Measurements from ENCODE around the gene ZPLD1.

ZPLD1 gene
- 0 reads per million in 2 experiments for total RNA-seq

GRCh38 chr3:102434715-102435114 is at the start of gene ZPLD1:
Gene ZPLD1, plus strand, starts transcription at chr3:102435015. Its CDS starts 3,473 bp downstream, at chr3:102438488.
- no peak for DNase-seq (ENCODE audit: low read depth)

GRCh38 chr3:102390171-102390864 is 44.5 kb upstream of the ZPLD1 start:
- DNase-seq (ENCODE audit: low read depth) = no peak

GRCh38 chr3:102390916-102391315 is 43.9 kb upstream of the ZPLD1 start:
- no peak for DNase-seq (ENCODE audit: low read depth)

GRCh38 chr3:102391491-102391890 is 43.3 kb upstream of the ZPLD1 start:
- no peak for DNase-seq (ENCODE audit: low read depth)

GRCh38 chr3:102394517-102394916 is 40.3 kb upstream of the ZPLD1 start:
- DNase-seq (ENCODE audit: low read depth) = no peak

GRCh38 chr3:102398176-102398575 is 36.6 kb upstream of the ZPLD1 start:
- no peak for DNase-seq (ENCODE audit: low read depth)

GRCh38 chr3:102398666-102399065 is 36.1 kb upstream of the ZPLD1 start:
- DNase-seq (ENCODE audit: low read depth) = no peak

GRCh38 chr3:102400142-102400541 is 34.7 kb upstream of the ZPLD1 start:
- no peak for DNase-seq (ENCODE audit: low read depth)

GRCh38 chr3:102400766-102401165 is 34.0 kb upstream of the ZPLD1 start:
- DNase-seq (ENCODE audit: low read depth) = no peak

- DNase-seq (ENCODE audit: low read depth) = no peak
These were observed 24.2 kb upstream of the ZPLD1 start for GRCh38 chr3:102410616-102411015.

GRCh38 chr3:102415553-102415952 is 19.3 kb upstream of the ZPLD1 start:
- DNase-seq (ENCODE audit: low read depth) = no peak

GRCh38 chr3:102419786-102420185 is 15.0 kb upstream of the ZPLD1 start:
- DNase-seq (ENCODE audit: low read depth) = no peak

- no peak for DNase-seq (ENCODE audit: low read depth)
These were observed 7.0 kb downstream of the ZPLD1 start for GRCh38 chr3:102441832-102442231.

GRCh38 chr3:102443021-102443420 is 8.2 kb downstream of the ZPLD1 start:
- no peak for DNase-seq (ENCODE audit: low read depth)

- no peak for DNase-seq (ENCODE audit: low read depth)
These were observed 9.3 kb downstream of the ZPLD1 start for GRCh38 chr3:102444101-102444500.

GRCh38 chr3:102447272-102447671 is 12.5 kb downstream of the ZPLD1 start:
- no peak for DNase-seq (ENCODE audit: low read depth)

GRCh38 chr3:102449341-102449740 is 14.5 kb downstream of the ZPLD1 start:
- DNase-seq (ENCODE audit: low read depth) = no peak

GRCh38 chr3:102449930-102450329 is 15.1 kb downstream of the ZPLD1 start:
- no peak for DNase-seq (ENCODE audit: low read depth)

GRCh38 chr3:102450976-102451375 is 16.2 kb downstream of the ZPLD1 start:
- no peak for DNase-seq (ENCODE audit: low read depth)

GRCh38 chr3:102451543-102451942 is 16.7 kb downstream of the ZPLD1 start:
- DNase-seq (ENCODE audit: low read depth) = no peak

- DNase-seq (ENCODE audit: low read depth) = no peak
These were observed 19.4 kb downstream of the ZPLD1 start for GRCh38 chr3:102454181-102454580.

- DNase-seq (ENCODE audit: low read depth) = no peak
These were observed 22.8 kb downstream of the ZPLD1 start for GRCh38 chr3:102457644-102458043.

GRCh38 chr3:102460579-102460978 is 25.8 kb downstream of the ZPLD1 start:
- no peak for DNase-seq (ENCODE audit: low read depth)

- no peak for DNase-seq (ENCODE audit: low read depth)
These were observed 29.4 kb downstream of the ZPLD1 start for GRCh38 chr3:102464261-102464660.
